ENCODE results near the gene ATAD3C. TPM values are rescaled to one million over a fixed set of nuclear protein-coding genes. Genes with fewer than 3 reads are reported as not detected.
"Not testable (repeated sequence)": the region's sequence is repeated elsewhere in the genome, so short reads cannot be mapped to it uniquely, and the experiment has no call there.

ATAD3C gene
- total and polyA plus RNA-seq, 2 experiments from 2014 or later = 0.51 TPM; not detected in 1

GRCh38 chr1:1470626-1471388 lies 21.3 kb downstream of the ATAD3C start:
- no peak for DNase-seq
- in situ Hi-C loops (cut with MboI) = no loop called here
- Histone ChIP-seq H3K9ac (peak overlapping the region; percentile 86), H3K4me1 (ENCODE audit: insufficient read depth) (peaks cover 5% of the 10 kb centered on the region; the same call in 1 of the 2 replicates), H4K20me1 (ENCODE audit: insufficient read depth) (no peaks in the 10 kb centered on the region), H3K4me3 (peak overlapping the region; percentile 95), H3K27me3 (replicated peaks; ENCODE audit: insufficient read depth) (no peaks in the 10 kb centered on the region), H3K36me3 (ENCODE audit: low read depth) (no peaks in the 10 kb centered on the region), H2AFZ (peak overlapping the region; percentile 94), H3K79me2 (ENCODE audit: insufficient read depth) (peaks cover 42% of the 10 kb centered on the region), H3K27ac (peak overlapping the region; percentile 83), H3F3A (ENCODE audit: insufficient read depth) (peaks cover 13% of the 10 kb centered on the region), H3K9me2 (ENCODE audit: insufficient read depth) (no peaks in the 10 kb centered on the region), H3K9me3 (ENCODE audit: low read depth) (no peaks in the 10 kb centered on the region), H3K4me2 (ENCODE audit: unreplicated experiment) (peak overlapping the region; percentile 98)
- no peak for TF ChIP-seq EZH2phosphoT487 (IDR thresholded peaks at IDR 0.05; ENCODE audit: insufficient read depth, low read depth)
- TF ChIP-seq EZH2 (IDR thresholded peaks at IDR 0.05; ENCODE audit: insufficient read depth, poor library complexity, severe bottlenecking) = no peak
- WGBS, 2 experiments (ENCODE audit: low coverage in 1 of 2, low lambda C conversion rate in 2 of 2, missing lambda C conversion rate in 2 of 2) = 24% methylated on average over 15 to 16 of the region's 16 CpGs

GRCh38 chr1:1471389-1472052 lies 22.0 kb downstream of the ATAD3C start, which contains the start of gene ATAD3B:
TSS of gene ATAD3B (plus strand) at chr1:1471765. CDS start at chr1:1471885, 120 bp downstream.
- Histone ChIP-seq H3K36me3 (ENCODE audit: low read depth) (no peaks in the 10 kb centered on the region), H3K4me3 (peak within 1 kb of the TSS; percentile 95), H4K20me1 (ENCODE audit: insufficient read depth) (no peaks in the 10 kb centered on the region), H3K27ac (peak within 1 kb of the TSS; percentile 83), H3K9ac (peak within 1 kb of the TSS; percentile 86), H3K79me2 (ENCODE audit: insufficient read depth) (peaks cover 49% of the 10 kb centered on the region), H3K27me3 (replicated peaks; ENCODE audit: insufficient read depth) (no peaks in the 10 kb centered on the region), H3K9me3 (ENCODE audit: low read depth) (no peaks in the 10 kb centered on the region), H3K4me1 (ENCODE audit: insufficient read depth) (peaks cover 5% of the 10 kb centered on the region; the same call in 1 of the 2 replicates), H3K4me2 (ENCODE audit: unreplicated experiment) (peak within 1 kb of the TSS; percentile 98), H3F3A (ENCODE audit: insufficient read depth) (peaks cover 13% of the 10 kb centered on the region), H3K9me2 (ENCODE audit: insufficient read depth) (no peaks in the 10 kb centered on the region), H2AFZ (peak within 1 kb of the TSS; percentile 94)
- 1 to 2% methylated on average over 14 to 53 of the region's 87 CpGs for WGBS, 2 experiments (ENCODE audit: low coverage in 1 of 2, low lambda C conversion rate in 2 of 2, missing lambda C conversion rate in 2 of 2)
- peak; percentile 97 for DNase-seq
- in situ Hi-C loops (cut with MboI) = no loop called here
- no peak for TF ChIP-seq EZH2 (IDR thresholded peaks at IDR 0.05; ENCODE audit: insufficient read depth, poor library complexity, severe bottlenecking)
- TF ChIP-seq EZH2phosphoT487 (IDR thresholded peaks at IDR 0.05; ENCODE audit: insufficient read depth, low read depth) = no peak

- H4K20me1 ChIP-seq (ENCODE audit: insufficient read depth); H3K4me1 ChIP-seq (ENCODE audit: insufficient read depth); H2AFZ ChIP-seq; H3K27me3 ChIP-seq (replicated peaks; ENCODE audit: insufficient read depth); H3K36me3 ChIP-seq (ENCODE audit: low read depth); H3K9me3 ChIP-seq (ENCODE audit: low read depth); in situ Hi-C loops (cut with MboI); H3K9me2 ChIP-seq (ENCODE audit: insufficient read depth): not testable (repeated sequence)
- Histone ChIP-seq H3K4me2 (ENCODE audit: unreplicated experiment) (peak overlapping the region; percentile 90), H3K4me3 (peak overlapping the region; percentile 95), H3F3A (ENCODE audit: insufficient read depth) (peaks cover 13% of the 10 kb centered on the region), H3K79me2 (ENCODE audit: insufficient read depth) (peaks cover 56% of the 10 kb centered on the region), H3K9ac (peak overlapping the region; percentile 86), H3K27ac (peak overlapping the region; percentile 83)
- 0 to 1% methylated on average over 21 to 33 of the region's 65 CpGs for WGBS, 2 experiments (ENCODE audit: low coverage in 1 of 2, low lambda C conversion rate in 2 of 2, missing lambda C conversion rate in 2 of 2)
- DNase-seq = peak; percentile 36
Observed at GRCh38 chr1:1472053-1472876, 22.8 kb downstream of the ATAD3C start.

- not testable (repeated sequence) for H2AFZ ChIP-seq; H3K4me1 ChIP-seq (ENCODE audit: insufficient read depth)
- H3K79me2 ChIP-seq (ENCODE audit: insufficient read depth) = peaks cover 76% of the 10 kb centered on the region
Observed at GRCh38 chr1:1476011-1476410, 26.5 kb downstream of the ATAD3C start.

More at GRCh38 chr1:1476011-1476410, 26.5 kb downstream of the ATAD3C start:
- 88 to 93% methylated on average over 12 to 14 of the region's 17 CpGs for WGBS, 2 experiments (ENCODE audit: low coverage in 1 of 2, low lambda C conversion rate in 2 of 2, missing lambda C conversion rate in 2 of 2)
- H3K36me3 ChIP-seq (ENCODE audit: low read depth); DNase-seq; H3K4me2 ChIP-seq (ENCODE audit: unreplicated experiment); H3K27me3 ChIP-seq (replicated peaks; ENCODE audit: insufficient read depth); H3K9ac ChIP-seq; H3K4me3 ChIP-seq; H3K27ac ChIP-seq; H3K9me2 ChIP-seq (ENCODE audit: insufficient read depth); in situ Hi-C loops (cut with MboI); H3K9me3 ChIP-seq (ENCODE audit: low read depth); H4K20me1 ChIP-seq (ENCODE audit: insufficient read depth): not testable (repeated sequence)
- peaks cover 12% of the 10 kb centered on the region for H3F3A ChIP-seq (ENCODE audit: insufficient read depth)

All from GM23248 (cell line).